LNCaP clone FGC (cell line): ENCODE data around the gene ZNF263.

Experiments used
- DNase-seq: peaks from one replicate; pipeline ENCODE4 v3.0.0-alpha.2; 2011; ENCODE audit warnings: low read depth
- H3K4me3 ChIP-seq: 2 replicates; pipeline ENCODE4 v1.5.1; 2011; ENCODE audit warnings: mild to moderate bottlenecking, low read depth, low read length, control low read depth
- TF ChIP-seq, protein P1 (sequence below): IDR thresholded peaks from 2 replicates; pipeline ENCODE4 v1.5.1; 2012; ENCODE audit warnings: mild to moderate bottlenecking; ENCODE audit not compliant: control insufficient read depth, insufficient read depth; ENCODE audit errors: extremely low read depth

The ZNF263 gene

DNA sequence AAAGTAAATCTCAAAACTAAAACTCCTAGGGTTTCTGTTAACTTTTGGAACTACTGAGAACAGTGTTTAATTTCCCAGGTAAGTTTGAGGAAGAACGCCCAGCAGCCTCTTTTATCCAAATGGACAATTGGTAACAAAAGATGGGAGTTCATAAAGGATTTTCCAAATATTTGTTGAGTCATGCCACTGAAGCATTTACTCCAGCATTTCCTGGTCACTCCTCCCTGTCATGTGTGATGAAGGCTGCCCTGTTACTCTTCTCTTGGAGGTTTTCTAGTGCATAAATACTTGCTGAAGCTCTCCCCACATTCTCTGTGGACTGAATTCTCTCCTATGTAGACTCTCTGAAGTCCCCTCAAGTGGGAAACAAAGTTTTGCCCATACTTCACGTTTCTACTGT is 38.5 kb downstream of the ZNF263 start:
- TF ChIP-seq, protein P1, sequence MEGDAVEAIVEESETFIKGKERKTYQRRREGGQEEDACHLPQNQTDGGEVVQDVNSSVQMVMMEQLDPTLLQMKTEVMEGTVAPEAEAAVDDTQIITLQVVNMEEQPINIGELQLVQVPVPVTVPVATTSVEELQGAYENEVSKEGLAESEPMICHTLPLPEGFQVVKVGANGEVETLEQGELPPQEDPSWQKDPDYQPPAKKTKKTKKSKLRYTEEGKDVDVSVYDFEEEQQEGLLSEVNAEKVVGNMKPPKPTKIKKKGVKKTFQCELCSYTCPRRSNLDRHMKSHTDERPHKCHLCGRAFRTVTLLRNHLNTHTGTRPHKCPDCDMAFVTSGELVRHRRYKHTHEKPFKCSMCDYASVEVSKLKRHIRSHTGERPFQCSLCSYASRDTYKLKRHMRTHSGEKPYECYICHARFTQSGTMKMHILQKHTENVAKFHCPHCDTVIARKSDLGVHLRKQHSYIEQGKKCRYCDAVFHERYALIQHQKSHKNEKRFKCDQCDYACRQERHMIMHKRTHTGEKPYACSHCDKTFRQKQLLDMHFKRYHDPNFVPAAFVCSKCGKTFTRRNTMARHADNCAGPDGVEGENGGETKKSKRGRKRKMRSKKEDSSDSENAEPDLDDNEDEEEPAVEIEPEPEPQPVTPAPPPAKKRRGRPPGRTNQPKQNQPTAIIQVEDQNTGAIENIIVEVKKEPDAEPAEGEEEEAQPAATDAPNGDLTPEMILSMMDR, result no peak
- no peak for DNase-seq
- no peak overlapping the region for H3K4me3 ChIP-seq

DNA sequence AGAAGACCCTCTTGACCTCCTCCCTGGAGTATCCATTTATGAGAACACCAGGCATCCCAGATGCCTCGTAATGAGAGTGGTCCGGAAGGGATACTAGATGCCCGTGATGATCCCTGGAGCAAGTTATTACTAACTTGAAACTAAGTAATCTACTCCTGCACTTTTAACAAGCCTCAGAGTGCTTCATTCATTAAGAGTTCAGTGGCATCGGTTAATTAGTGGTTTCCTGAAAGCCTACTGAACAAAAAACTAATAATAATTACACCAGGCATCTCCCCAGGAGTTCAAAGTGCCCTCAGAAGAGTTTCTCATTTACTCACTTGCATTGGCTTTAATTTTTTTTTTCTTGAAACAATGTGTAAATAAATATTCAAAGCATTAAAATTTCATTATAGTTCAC is 44.2 kb downstream of the ZNF263 start:
- DNase-seq, result no peak
- H3K4me3 ChIP-seq, result no peak overlapping the region
- TF ChIP-seq, protein P1, result no peak

DNA sequence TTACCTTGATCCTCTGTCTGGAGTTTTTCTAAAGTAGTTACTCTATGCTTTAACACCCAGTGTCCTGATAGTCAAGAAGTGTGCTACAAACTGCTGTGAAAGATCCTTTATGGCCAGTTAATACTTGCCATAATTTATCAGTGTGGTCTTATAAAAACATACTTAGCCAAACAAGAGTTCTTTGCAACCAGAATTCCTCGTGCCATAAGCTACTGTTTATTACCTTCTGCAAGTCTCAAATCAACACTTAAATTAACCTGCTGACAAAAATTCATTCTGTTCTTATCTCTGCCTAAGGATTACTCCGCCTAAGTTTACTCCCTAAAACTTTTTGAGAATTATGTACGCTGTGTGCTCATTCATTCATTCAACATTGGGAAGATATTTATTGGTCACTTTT is 44.8 kb downstream of the ZNF263 start:
- TF ChIP-seq, protein P1, result no peak
- H3K4me3 ChIP-seq, result no peak overlapping the region

DNA sequence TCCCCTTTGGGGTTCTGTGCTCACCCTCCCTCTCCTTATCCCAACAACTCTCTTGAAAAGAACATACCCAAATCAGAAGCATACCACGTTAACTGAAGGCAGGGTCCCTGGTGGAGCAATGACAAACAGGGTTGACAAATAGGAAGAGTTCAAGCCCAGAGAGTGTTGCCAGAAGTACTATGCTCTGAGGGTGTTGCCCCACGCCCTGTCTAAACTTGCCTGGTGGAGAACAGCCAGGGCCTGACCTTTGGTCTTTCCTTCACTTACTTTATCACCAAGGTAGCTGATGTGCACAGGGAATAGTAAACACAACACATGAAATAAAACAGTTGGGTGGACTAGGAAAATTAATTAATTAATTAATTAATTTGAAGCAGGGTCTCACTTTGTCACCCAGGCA is 45.4 kb downstream of the ZNF263 start:
- TF ChIP-seq, protein P1, result no peak
- no peak for DNase-seq
- no peak overlapping the region for H3K4me3 ChIP-seq

More for the DNA sequence above, 44.8 kb downstream of the ZNF263 start:
- no peak for DNase-seq
